K562 (cell line): ENCODE results near the gene ADD3. TPM values are rescaled to one million over a fixed set of nuclear protein-coding genes. Genes with fewer than 3 reads are reported as not detected.

ENCODE experiments used
- GABPB2 ChIP-seq: fragments of 250-450 bp; sonication (Bioruptor Pico); conservative IDR thresholded peaks from 2 replicates; pipeline ENCODE4 v1.5.1; 2021; ENCODE audit warnings: mild to moderate bottlenecking
- HDGF ChIP-seq: fragments of 450-650 bp; IDR thresholded peaks from 2 replicates; pipeline ENCODE4 v1.6.1; 2016
- KAT2B ChIP-seq: IDR thresholded peaks from one replicate; pipeline ENCODE4 v1.6.1; 2012; ENCODE audit warnings: low read depth, mild to moderate bottlenecking, control low read depth, inconsistent platforms, low read length, moderate library complexity
- MCM2 ChIP-seq: fragments of 450-650 bp; IDR thresholded peaks from 2 replicates; pipeline ENCODE4 v1.6.1; 2017; ENCODE audit warnings: low read depth, mild to moderate bottlenecking
- NR2C1 ChIP-seq, 2 experiments: fragments of 450-650 bp; IDR thresholded peaks; 2 replicates each; pipeline ENCODE4 v1.6.1; 2017; ENCODE audit warnings: mild to moderate bottlenecking in 2 of 2, antibody characterized with exemption in 1 of 2, inconsistent platforms in 1 of 2, missing compliant biosample characterization in 1 of 2, missing genetic modification characterization in 1 of 2
- POLR2AphosphoS2 ChIP-seq: IDR thresholded peaks from 2 replicates; pipeline ENCODE4 v1.6.1; 2012; ENCODE audit warnings: low read length, improper control_type of control experiment
- PRPF4 ChIP-seq: fragments of 200-400 bp; formaldehyde crosslinking; IDR thresholded peaks from one replicate; pipeline ENCODE4 v1.6.1; 2017; ENCODE audit warnings: low read length, low read depth, mild to moderate bottlenecking; ENCODE audit not compliant: insufficient read depth, poor library complexity, severe bottlenecking
- STAT5A ChIP-seq: IDR thresholded peaks from 2 replicates; pipeline ENCODE4 v1.6.1; 2012; ENCODE audit warnings: low read length, inconsistent platforms, borderline replicate concordance
- ZNF263 ChIP-seq: sonication (generic); formaldehyde crosslinking; IDR thresholded peaks from 2 replicates; pipeline ENCODE4 v1.8.0; 2022; ENCODE audit warnings: mild to moderate bottlenecking, missing genetic modification reagents, borderline replicate concordance
- ZNF311 ChIP-seq: fragments of 250-450 bp; sonication (Bioruptor Pico); IDR thresholded peaks from 2 replicates; pipeline ENCODE4 v1.4.0; 2020; ENCODE audit warnings: mild to moderate bottlenecking, moderate library complexity
- ZNF707 ChIP-seq: fragments of 250-450 bp; sonication (Bioruptor Pico); conservative IDR thresholded peaks from 2 replicates; pipeline ENCODE4 v1.8.0; 2022; ENCODE audit warnings: inconsistent platforms, mild to moderate bottlenecking, moderate library complexity
- ZZZ3 ChIP-seq: fragments of 450-650 bp; IDR thresholded peaks from 2 replicates; pipeline ENCODE4 v1.6.1; 2016; ENCODE audit warnings: antibody characterized with exemption, mild to moderate bottlenecking, moderate library complexity
- polyA plus RNA-seq, 8 experiments: library from polyadenylated mRNA; depleted of rRNA in 4 of 8; stranded (reverse) in 5 of 8; unstranded in 3 of 8; fragments of >200 nt; fragmentation: Nextera tagmentation in 2 of 8; fragmentation: Illumina TruSeq in 1 of 8; extraction: Ambion mirVana in 2 of 8; extraction: Trizol in 1 of 8; gene quantifications; 2 replicates each; pipeline versions ENCODE4 v1.2.1 to v1.2.3, GENCODE V29; 2011 to 2014; ENCODE audit warnings: inconsistent platforms in 1 of 8, missing spikeins in 1 of 8
- total RNA-seq, 7 experiments: library from RNA; depleted of rRNA in 6 of 7; stranded (reverse); fragments of >200 nt in 6 of 7; fragmentation: Illumina TruSeq in 2 of 7; extraction: Trizol in 2 of 7; gene quantifications; 2 replicates each; pipeline versions ENCODE4 v1.2.1 to v1.2.3, GENCODE V29; 2011 to 2021; ENCODE audit warnings: low replicate concordance in 1 of 7
- TF ChIP-seq, protein P1 (sequence below), 2 experiments: fragments of 450-650 bp in 1 of 2; IDR thresholded peaks; 2 replicates each; pipeline ENCODE4 v1.6.1; 2011 to 2017; ENCODE audit warnings: low read depth in 2 of 2, antibody characterized with exemption in 1 of 2, borderline replicate concordance in 1 of 2, low read length in 1 of 2, mild to moderate bottlenecking in 1 of 2, mixed read lengths in 1 of 2; ENCODE audit not compliant: control insufficient read depth in 1 of 2
- TF ChIP-seq, protein P2 (sequence below): fragments of 250-450 bp; sonication (Bioruptor Pico); IDR thresholded peaks from 2 replicates; pipeline ENCODE4 v1.6.1; 2021; ENCODE audit warnings: mild to moderate bottlenecking
- TF ChIP-seq, protein P3 (sequence below), 2 experiments: fragments of 450-650 bp; formaldehyde crosslinking in 1 of 2; IDR thresholded peaks; 2 replicates each; pipeline versions ENCODE4 v1.4.0 to v1.6.1; 2014 to 2020; ENCODE audit warnings: mild to moderate bottlenecking in 2 of 2, borderline replicate concordance in 1 of 2, low read depth in 1 of 2

The ADD3 gene
- total and polyA plus RNA-seq, 9 of the 15 experiments (the other 6 are each of a cell fraction or from before 2014, with no cell fraction given), result 13.2 to 125 (median 31.7) TPM

DNA sequence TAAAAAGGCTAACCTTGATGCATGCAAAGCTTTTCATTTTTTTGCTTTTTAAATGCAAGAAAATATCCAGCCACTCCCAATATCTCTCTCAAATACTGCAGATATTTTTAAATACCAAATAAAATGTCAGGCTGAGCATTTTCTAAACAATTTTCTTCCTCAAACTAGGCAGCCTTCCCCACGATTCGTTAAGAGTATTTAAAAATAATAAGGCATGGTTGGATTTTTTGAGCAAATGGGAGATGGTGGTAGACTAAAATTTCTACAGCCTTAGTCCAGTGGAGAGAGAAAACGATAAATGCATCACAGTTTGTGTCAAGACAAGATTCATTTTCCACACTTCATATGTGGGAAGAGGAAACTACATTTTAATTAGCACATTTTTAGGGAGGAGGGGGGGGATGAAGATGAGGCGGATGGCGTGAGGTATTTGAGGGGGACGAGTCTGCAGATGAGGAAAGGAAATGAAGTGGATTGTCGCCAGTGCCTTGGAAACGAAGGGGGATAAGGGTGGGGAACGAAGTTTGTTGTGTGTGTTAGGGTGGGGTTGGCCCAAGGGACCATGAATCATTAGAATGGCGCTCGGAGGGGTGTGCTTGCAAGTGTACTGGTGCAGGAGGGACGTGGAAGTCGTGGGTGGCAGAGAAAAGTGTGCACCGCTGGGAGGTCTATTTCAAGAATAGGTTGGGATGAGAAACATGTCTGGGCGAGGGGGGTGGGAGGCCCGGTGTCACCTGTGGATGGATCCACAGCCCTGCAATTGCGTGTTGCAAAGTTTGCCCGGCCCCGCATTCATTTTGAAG is 1.2 kb upstream of the ADD3 start (continued):
- TF ChIP-seq, protein P1, sequence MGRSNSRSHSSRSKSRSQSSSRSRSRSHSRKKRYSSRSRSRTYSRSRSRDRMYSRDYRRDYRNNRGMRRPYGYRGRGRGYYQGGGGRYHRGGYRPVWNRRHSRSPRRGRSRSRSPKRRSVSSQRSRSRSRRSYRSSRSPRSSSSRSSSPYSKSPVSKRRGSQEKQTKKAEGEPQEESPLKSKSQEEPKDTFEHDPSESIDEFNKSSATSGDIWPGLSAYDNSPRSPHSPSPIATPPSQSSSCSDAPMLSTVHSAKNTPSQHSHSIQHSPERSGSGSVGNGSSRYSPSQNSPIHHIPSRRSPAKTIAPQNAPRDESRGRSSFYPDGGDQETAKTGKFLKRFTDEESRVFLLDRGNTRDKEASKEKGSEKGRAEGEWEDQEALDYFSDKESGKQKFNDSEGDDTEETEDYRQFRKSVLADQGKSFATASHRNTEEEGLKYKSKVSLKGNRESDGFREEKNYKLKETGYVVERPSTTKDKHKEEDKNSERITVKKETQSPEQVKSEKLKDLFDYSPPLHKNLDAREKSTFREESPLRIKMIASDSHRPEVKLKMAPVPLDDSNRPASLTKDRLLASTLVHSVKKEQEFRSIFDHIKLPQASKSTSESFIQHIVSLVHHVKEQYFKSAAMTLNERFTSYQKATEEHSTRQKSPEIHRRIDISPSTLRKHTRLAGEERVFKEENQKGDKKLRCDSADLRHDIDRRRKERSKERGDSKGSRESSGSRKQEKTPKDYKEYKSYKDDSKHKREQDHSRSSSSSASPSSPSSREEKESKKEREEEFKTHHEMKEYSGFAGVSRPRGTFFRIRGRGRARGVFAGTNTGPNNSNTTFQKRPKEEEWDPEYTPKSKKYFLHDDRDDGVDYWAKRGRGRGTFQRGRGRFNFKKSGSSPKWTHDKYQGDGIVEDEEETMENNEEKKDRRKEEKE (IDR thresholded peaks at IDR 0.05; ENCODE audit: borderline replicate concordance in 1 of 2, control insufficient read depth in 1 of 2, low read depth in 2 of 2, low read length in 1 of 2), result no peak
- TF ChIP-seq, protein P2, sequence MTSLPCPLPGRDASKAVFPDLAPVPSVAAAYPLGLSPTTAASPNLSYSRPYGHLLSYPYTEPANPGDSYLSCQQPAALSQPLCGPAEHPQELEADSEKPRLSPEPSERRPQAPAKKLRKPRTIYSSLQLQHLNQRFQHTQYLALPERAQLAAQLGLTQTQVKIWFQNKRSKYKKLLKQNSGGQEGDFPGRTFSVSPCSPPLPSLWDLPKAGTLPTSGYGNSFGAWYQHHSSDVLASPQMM (CRISPR knock-in tag), result no peak
- TF ChIP-seq ZNF707 (CRISPR knock-in tag), result no peak
- TF ChIP-seq KAT2B, result no peak
- no peak for TF ChIP-seq STAT5A
- no peak for TF ChIP-seq NR2C1 (IDR thresholded peaks at IDR 0.05)
- TF ChIP-seq NR2C1 (tag; IDR thresholded peaks at IDR 0.05), result no peak
- TF ChIP-seq POLR2AphosphoS2, result no peak
- TF ChIP-seq, protein P3, sequence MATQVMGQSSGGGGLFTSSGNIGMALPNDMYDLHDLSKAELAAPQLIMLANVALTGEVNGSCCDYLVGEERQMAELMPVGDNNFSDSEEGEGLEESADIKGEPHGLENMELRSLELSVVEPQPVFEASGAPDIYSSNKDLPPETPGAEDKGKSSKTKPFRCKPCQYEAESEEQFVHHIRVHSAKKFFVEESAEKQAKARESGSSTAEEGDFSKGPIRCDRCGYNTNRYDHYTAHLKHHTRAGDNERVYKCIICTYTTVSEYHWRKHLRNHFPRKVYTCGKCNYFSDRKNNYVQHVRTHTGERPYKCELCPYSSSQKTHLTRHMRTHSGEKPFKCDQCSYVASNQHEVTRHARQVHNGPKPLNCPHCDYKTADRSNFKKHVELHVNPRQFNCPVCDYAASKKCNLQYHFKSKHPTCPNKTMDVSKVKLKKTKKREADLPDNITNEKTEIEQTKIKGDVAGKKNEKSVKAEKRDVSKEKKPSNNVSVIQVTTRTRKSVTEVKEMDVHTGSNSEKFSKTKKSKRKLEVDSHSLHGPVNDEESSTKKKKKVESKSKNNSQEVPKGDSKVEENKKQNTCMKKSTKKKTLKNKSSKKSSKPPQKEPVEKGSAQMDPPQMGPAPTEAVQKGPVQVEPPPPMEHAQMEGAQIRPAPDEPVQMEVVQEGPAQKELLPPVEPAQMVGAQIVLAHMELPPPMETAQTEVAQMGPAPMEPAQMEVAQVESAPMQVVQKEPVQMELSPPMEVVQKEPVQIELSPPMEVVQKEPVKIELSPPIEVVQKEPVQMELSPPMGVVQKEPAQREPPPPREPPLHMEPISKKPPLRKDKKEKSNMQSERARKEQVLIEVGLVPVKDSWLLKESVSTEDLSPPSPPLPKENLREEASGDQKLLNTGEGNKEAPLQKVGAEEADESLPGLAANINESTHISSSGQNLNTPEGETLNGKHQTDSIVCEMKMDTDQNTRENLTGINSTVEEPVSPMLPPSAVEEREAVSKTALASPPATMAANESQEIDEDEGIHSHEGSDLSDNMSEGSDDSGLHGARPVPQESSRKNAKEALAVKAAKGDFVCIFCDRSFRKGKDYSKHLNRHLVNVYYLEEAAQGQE (IDR thresholded peaks at IDR 0.05; ENCODE audit: borderline replicate concordance), result no peak
- TF ChIP-seq, protein P3 (CRISPR knock-in tag; IDR thresholded peaks at IDR 0.05; ENCODE audit: low read depth), result no peak
- TF ChIP-seq GABPB2 (CRISPR knock-in tag), result no peak
- TF ChIP-seq HDGF, result 0 out of 2 replicates have a peak, but pooled peaks have one; percentile 43
- no peak for TF ChIP-seq ZZZ3
- no peak for TF ChIP-seq ZNF311 (CRISPR knock-in tag)
- no peak for TF ChIP-seq MCM2
- 0 out of 2 replicates have a peak, but pooled peaks have one; percentile 7 for TF ChIP-seq ZNF263
- no peak for TF ChIP-seq PRPF4
